HG03139 (cell line): ENCODE results near the gene RGS13.

ENCODE experiments used
- ATAC-seq: cut with Tn5 transposase; IDR thresholded peaks from one replicate; pipeline ENCODE4 v1.9.1; 2021; ENCODE audit not compliant: unreplicated experiment

The RGS13 gene, protein sequence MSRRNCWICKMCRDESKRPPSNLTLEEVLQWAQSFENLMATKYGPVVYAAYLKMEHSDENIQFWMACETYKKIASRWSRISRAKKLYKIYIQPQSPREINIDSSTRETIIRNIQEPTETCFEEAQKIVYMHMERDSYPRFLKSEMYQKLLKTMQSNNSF

GRCh38 chr1:192635939-192636338, at the start of gene RGS13:
Gene RGS13 (plus strand): TSS chr1:192636147. CDS start chr1:192644335, 8,188 bp downstream.
- no peak for ATAC-seq

DNA sequence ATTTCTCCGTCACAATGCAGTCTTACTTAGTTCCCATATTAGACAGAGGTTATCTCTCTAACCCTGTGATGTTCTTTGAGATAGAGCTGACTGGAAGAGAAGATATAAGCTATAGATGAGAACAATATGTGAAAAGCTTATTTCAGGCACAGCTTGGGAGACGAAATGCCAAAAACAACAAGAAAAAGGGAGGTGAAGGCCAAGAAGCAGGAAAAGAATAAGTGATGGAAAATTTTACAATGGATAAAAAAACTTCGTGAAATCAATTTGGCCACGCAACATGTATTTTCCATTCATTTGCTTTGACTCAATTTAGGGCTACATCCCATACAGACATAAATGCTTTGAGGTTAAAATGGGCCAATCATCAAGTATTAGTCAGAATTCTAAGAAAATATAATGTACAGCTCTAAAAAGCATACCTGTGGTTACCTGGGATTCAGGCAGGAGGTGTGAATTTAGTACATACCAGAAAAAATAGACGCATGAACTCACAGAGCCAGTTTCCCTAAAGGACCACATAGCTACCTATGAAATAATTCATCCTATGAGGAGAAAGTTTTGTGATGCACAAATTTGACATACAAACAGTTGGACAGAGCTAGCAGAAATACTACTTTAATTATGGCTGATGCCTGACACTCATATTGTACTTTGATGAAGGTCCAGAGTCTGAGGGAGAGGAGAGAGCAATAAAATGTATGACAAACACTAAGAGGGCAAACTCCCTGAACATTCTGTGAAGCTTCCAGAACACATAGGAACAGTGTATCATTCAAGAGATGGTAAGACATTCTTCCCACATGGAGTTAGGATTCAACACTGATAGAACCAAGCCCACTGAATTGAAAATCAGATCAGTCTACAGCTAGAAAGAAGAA, 48.3 kb upstream of the RGS13 start:
- ATAC-seq: no peak

- no peak for ATAC-seq
Measured at GRCh38 chr1:192588546-192588945, 47.4 kb upstream of the RGS13 start.

- ATAC-seq: no peak
Measured at GRCh38 chr1:192589813-192590212, 46.1 kb upstream of the RGS13 start.

- no peak for ATAC-seq
Measured at GRCh38 chr1:192592517-192592916, 43.4 kb upstream of the RGS13 start.

GRCh38 chr1:192592981-192593708, 42.8 kb upstream of the RGS13 start:
- ATAC-seq: no peak

DNA sequence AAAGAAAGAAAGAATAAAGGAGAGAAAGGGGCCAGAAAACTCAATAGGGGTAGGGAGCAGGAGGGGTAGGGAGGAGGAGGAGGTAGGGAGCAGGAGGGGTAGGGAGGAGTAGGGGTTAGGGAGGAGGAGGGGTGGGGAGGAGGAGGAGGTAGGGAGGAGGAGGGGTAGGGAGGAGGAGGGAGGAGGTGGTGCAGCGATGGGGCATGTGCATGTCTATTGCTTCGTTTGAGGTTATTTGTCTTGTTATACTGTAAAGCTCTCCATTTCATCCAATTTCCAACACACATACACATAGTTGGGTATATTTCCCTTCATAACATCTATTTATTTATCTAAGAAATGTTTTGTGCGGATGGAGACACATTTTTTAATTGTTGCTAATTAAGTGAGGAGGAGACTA, 40.6 kb upstream of the RGS13 start:
- ATAC-seq: no peak

DNA sequence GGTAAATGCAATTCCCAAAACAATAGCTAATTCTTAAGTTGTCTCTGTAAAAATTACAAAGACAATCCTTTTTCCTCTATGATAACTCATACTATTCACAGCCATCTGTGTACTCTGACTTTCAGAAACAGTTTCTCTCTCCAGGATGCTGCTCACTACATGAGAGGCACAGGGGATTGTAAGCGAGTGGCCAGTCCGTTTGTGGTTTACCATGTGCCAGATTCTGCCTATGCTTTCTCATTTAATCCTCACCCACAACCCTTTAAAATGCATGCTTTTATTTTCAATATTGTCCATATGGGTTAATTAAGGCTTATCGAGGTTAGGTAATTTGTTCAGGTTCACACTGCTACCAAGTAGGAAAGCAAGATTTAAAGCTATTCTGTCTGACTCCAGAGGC, 37.4 kb upstream of the RGS13 start:
- no peak for ATAC-seq

DNA sequence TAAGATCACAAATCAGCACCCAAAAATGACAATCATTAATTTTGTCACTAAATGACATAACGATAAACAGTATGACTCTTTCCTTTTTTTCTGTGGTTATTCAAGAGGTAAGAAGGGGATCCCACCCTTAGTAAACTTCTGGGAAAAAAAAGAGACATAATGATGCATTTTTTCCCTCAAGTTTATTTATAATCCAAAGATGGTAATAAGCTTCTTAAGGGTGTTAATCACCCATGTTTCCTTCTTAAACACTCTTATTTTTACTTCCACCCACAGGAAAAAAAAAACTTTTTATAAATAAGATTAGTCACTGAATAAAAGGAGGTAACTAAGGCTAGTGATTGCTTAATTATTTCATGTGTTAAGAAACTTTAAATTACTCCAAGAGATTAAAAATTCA, 35.7 kb upstream of the RGS13 start:
- ATAC-seq: no peak

- no peak for ATAC-seq
Measured at GRCh38 chr1:192601143-192601542, 34.8 kb upstream of the RGS13 start.

GRCh38 chr1:192601567-192601966, 34.4 kb upstream of the RGS13 start:
- no peak for ATAC-seq

DNA sequence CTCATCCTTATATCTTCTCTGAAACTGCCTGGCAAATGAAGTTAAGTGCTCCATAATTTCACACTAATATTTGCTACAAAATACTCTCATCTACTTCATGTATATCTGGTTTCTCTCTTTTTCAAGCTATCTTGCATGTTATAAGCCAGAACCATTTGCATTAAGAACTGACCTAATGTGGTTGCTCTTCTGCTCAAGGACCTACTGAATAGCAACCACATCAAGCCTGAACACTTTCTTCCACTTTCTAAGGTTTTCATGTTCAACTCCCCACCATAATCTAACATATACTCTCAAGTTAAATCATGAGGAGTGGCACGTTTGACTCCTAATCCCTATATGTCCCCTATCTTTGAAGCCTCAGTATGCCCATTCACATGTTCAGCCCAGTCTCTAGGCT, 33.2 kb upstream of the RGS13 start:
- ATAC-seq: no peak

DNA sequence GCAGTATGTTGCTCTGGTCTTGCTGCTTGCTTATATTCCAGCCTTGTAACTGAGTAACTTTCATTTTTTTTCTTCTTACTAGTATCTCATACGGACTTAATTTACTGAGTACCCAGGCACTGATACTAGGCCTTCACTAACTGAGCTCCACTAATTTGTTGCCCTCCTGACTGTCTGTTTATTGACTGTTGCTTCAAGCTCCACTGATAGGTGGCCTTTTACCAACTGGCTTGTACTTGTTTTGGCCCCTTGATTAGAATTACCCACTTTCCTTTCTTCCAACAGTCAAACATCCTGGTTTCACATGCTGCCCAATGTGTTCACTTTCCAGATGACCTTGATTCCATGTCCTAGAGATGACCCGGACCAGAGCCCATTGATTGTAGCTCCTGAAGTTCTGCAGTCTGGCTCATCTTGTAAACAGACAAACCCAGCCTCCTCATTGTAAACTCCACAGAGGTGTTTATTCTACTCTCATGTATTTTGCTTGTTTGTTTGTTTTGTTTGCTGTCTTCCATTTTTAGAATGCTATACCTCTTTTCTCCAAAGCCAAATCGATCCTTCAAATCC, 32.6 kb upstream of the RGS13 start:
- ATAC-seq: no peak

DNA sequence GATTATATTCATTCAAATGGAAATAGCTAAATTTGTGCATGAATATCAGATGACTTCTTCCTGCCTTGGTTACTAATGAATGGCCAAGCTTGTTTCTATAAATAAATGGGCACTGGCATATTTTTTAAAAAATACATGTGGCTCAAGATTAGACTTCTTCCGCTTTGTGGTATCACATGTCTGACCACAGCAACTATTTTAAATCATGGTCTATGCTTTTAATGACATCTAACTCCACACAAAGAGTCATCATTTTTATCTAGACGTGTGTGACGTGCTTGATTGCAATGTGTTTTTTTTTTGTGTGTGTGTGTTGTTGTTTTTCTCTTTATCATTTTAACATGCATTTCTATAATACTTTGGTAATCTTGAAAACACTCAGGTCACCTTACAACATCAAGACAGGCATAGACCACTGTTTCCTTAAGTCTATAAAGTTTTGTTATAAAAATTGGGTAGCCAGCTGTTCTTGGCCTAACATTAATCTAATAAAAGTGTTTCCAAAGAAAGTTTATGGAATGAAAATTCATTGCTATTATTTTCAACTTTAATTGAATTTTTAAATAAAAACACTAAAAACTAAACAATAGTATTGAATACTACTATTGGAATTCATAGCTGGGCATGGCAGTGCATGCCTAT, 30.8 kb upstream of the RGS13 start:
- ATAC-seq: peak; percentile 24

DNA sequence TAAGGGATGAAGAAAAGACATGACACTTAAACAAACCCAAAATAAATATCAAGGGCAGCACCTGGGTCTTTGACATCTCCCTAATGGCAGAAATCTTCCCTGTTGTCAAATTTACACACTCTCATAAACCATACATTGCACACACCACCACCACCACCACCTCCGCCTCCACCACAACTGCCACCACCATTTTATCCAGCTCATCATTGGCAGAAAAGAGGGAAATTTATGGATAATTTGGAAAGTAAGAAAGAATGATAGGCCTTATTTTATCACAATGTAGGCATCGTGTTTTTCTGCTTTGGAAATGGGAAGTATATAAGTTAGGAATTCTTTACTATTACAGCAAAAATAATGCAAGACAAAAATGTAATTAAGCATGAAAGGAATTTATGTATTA, 27.3 kb upstream of the RGS13 start:
- no peak for ATAC-seq

DNA sequence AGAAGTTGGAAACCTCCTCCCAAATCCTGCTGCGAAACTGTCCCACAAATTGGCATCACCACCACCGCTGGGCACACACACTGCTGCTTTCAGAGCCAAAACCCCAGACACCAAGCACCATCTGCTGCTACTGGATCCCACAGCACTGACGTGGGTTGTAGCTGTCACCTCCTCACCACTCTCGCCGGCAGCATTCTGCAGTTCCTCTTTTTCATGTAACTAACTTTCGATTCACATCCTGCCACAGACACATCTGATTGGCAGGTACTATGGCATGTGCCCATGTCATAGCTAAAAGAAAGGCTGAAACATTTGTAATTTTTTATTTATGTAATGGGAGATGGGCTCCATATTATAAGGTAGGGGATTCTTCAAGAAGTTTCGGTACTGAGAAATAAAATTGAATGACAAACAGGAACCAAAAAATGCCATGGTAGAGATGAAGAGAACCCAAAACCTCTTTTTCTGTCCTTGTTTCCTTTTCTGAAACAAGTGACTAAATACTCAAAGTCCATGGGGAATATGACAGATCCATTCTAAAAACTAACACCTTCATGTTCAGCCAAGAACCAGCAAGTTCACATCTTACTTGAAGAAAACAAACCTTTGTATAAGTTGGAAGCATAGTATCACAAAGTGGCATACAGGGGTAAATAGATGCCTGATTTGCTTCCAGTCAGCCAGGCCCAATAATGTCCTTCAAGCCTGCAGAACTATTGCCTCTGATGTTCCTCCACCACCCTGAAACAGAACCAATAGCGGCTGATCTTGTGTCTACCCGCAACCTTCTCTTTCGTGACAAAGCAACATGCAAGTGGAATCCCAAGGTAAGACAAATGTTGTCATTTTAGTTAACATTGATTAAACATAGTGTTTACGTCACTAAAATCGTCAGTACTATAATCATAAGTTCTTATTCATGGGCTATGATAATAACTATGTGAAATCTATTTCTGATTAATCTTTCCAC, 26.6 kb upstream of the RGS13 start:
- peak; percentile 99 for ATAC-seq

DNA sequence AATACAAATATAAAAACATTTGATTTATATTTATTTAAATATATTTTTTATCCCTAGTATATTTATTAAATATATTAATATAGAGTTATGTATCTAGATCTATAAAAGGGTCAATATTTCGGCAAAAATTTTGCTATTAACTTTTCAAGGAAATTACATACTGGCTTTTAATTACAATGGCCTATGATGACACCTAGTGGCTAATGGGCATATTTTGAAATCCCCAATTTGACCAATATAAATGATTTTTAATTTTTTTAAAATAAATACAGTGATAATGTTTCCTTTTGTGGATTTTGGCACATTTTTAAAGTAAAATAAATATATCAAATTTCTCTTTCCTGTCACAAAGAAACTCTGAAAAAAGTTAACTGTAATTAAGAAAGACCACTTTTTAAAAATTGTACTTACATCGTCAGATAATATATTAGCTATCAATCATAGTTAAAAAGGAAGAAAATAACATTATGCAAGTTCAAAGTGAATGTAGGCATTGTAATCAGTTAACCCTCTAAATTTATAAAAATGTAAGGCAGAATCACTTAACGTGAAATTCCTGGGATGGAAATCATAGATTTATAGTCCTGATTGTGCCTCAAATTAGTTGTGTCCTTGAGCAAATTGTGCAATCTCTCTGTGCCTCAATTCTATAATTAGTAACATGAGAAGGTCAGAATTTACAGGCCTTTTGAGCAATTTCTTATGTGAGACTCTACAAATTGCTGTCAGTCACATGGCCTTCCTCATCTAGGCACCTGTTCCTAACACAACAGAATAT, 25.6 kb upstream of the RGS13 start:
- ATAC-seq: no peak

GRCh38 chr1:192615055-192615454, 20.9 kb upstream of the RGS13 start:
- no peak for ATAC-seq

DNA sequence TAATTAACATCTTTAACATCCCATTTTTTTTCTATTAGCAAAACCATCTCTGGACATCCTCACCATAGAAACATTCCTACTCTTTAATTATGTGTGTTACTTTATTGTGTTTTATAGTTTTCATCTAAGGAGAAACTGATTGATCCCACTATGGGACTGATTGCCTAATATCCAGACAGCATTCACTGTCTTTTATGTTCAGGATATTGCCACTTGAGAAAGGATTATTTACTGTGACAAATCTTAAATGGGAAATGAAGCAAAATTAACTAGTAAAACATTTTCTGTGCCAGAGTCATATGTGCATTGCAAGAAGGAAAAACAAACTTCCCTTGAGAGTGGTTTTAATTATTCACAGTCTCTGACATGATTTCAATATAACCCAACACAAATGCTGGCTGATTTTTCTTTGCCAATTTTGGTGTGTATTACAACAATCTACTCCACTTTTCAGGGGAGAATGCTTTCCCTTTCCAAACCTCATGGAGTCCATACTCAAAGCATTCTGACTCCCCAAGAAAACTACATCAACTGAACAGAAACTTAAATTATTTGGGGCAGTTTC, 15.8 kb upstream of the RGS13 start:
- no peak for ATAC-seq
